GM19397 (cell line): ENCODE data around the gene C3orf20.

Experiments
- ATAC-seq: cut with Tn5 transposase; IDR thresholded peaks from one replicate; pipeline ENCODE4 v1.9.1; 2021; ENCODE audit warnings: mild to moderate bottlenecking, moderate library complexity; ENCODE audit not compliant: unreplicated experiment

The C3orf20 gene

GRCh38 chr3:14810070-14810791 is 135.3 kb downstream of the C3orf20 start:
- ATAC-seq: no peak

DNA sequence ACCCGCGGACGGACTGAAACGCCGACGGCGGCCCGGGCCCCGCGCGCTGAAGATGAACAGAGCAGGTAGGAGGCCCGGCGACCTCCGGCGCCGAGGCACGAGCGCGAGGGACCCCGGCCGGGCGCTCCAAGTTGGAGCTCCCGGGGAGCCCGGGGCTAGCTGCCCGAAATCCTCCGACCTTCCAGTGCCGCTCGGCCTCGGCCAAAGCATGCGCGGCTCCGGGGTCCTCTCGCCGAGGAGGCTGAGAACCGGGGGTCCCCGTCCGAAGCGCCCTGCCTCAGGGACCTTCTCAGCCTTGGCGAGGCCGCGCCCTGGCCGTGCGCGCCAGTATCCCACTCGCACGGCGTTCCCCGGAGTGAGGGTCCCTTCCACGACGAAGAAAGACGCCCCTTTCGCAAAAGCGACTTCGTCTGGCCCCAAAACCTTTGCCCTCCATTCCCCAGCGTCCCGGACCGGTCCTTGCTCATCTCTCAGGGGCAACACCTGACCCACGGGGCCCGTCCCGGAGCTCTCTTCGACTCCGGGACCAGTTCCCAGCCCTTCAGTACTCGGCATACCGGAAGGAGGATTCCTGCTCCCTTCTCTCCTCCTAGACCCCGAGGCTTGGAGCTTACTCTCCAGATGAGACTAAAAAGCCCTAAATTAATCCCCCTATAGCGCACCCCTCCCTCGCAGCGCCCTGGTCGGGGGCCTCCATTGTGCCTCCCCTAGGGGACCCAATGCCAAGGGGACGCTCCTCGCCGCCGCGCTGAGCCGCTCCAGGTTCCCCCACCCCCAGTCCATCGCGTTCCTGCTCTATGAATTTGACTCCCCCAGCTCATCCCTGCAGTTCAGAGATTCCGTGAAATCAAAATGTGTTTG is 136.1 kb downstream of the C3orf20 start:
- ATAC-seq: no peak

- ATAC-seq: no peak
Measured at GRCh38 chr3:14811684-14812083, 136.7 kb downstream of the C3orf20 start.

GRCh38 chr3:14812196-14812790 is 137.4 kb downstream of the C3orf20 start:
- no peak for ATAC-seq

DNA sequence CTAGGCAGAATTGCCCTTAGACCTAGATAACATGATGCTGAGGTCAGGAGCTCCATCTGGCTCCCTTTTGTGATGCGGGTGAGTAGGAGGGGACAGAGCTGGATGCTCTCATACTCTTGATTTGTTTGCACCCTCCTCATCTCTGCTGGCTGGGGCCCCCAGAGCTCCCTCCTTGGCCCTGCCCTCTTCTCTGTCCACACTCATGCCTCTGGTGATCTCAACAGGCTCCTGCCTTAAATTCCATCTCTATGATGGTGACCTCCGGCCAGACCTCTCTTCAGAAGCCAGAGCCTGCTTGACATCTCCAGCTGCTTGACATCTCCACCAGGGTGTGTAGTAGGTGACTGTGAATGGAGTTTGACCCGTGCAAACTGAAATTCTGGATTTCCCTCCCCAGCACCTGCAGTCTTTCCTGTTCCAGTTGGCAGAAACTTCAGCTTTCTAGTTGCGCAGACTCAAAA is 139.5 kb downstream of the C3orf20 start:
- no peak for ATAC-seq

GRCh38 chr3:14816359-14816758 is 141.4 kb downstream of the C3orf20 start:
- no peak for ATAC-seq

- no peak for ATAC-seq
Measured at GRCh38 chr3:14818804-14819500, 144.0 kb downstream of the C3orf20 start, which contains the start of gene FGD5. TSS of gene FGD5 (plus strand) at chr3:14818962. CDS start at chr3:14819072, 110 bp downstream.

DNA sequence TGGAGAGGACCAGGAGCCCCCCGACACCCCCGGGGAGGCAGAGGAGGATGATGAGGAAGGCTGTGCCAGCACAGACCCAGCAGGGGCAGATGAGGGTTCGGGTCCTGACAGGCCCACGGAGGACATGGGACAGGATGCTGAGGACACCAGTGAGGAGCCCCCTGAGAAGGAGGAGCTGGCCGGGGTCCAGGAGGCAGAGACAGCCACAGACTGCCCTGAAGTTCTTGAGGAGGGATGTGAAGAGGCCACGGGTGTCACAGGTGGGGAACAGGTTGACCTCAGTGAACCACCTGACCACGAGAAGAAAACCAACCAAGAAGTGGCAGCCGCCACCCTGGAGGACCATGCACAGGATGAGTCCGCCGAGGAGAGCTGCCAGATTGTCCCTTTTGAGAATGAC is 144.7 kb downstream of the C3orf20 start:
- ATAC-seq: no peak

DNA sequence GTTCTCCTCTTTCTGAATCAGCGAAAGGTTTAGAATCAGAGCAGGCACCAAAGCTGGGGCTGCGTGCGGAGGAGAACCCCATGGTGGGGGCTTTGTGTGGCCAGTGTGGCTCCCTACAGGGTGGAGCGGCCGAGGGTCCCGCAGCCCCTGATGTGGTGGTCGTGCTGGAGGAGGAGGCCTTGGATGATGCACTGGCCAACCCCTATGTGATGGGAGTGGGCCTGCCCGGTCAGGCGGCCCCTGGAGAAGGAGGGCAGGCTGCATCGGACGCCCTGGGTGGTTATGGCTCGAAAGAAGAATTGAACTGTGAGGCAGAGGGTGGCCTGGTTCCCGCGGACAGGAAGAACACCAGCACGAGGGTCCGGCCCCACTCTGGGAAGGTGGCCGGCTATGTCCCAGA is 145.2 kb downstream of the C3orf20 start:
- no peak for ATAC-seq

DNA sequence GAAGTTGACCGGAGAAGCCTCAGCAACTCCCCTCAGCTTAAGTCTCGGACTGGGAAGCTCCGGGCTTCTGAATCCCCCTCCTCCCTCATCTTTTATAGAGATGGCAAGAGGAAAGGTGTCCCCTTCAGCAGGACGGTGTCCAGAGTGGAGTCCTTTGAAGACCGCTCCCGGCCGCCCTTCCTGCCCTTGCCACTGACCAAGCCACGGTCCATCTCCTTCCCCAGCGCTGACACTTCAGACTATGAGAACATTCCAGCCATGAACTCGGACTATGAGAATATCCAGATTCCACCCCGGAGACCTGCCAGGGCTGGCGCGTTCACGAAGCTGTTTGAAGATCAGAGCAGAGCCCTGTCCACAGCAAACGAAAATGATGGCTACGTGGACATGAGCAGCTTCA is 146.2 kb downstream of the C3orf20 start:
- no peak for ATAC-seq

DNA sequence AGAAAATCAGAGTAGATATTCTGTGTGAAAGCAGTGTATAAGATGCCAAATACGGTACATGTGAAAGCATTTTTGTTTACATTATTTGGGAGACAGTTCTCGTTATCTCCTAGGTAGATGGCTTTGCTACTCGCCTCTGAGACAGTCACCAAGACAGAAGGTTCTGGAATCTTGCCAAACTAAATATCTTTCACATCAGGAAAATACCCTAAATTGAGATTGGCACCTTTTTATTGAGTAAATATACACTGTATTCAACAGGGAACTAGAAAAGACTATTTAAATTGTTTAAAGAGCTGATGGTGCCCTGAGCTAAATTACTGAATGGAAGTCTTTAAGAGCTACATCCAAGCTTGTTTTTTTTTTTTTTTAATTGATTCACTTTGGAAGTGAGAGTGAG is 147.2 kb downstream of the C3orf20 start:
- ATAC-seq: no peak
